IMR-90 (cell line): Measurements from ENCODE around the gene USPL1. TPM values are rescaled to one million over a fixed set of nuclear protein-coding genes. Genes with fewer than 3 reads are reported as not detected.

Experiments
- ATAC-seq: fragments of 200-7000 bp; cut with Tn5 transposase; 2 replicates; pipeline ENCODE4 v1.9.1; 2020; ENCODE audit warnings: low read depth, mild to moderate bottlenecking, moderate library complexity
- BruUV-seq: library from RNA; stranded (reverse); fragments of 400-500 nt; replicated peaks from 2 replicates; lab custom pipeline; 2021; lab: Mats Ljungman, UMichigan
- CTCF ChIA-PET: fragments of 300-600 bp; formaldehyde crosslinking; extraction: SDS; loops from one replicate; lab custom pipeline; 2021; ENCODE audit warnings: antibody characterized with exemption; lab: Yijun Ruan, JAX
- POLR2A ChIA-PET: fragments of 300-600 bp; sonication (Branson Sonifier 250); formaldehyde crosslinking; loops from one replicate; lab custom pipeline; 2022; ENCODE audit warnings: antibody characterized with exemption; ENCODE audit not compliant: unreplicated experiment; lab: Charles Lee
- DNase-seq: peaks from one replicate; pipeline ENCODE4 v3.0.0; 2013
- H2AFZ ChIP-seq: replicated peaks from 2 replicates; pipeline ENCODE3; 2013; ENCODE audit warnings: low read length, mild to moderate bottlenecking; ENCODE audit not compliant: poor library complexity
- H2AK5ac ChIP-seq: 2 replicates; pipeline ENCODE4 v1.6.1; 2013; ENCODE audit warnings: low read depth, low read length, inconsistent platforms
- H2AK9ac ChIP-seq: replicated peaks from 2 replicates; pipeline ENCODE3; 2013; ENCODE audit warnings: mild to moderate bottlenecking, low read depth, low read length, moderate library complexity; ENCODE audit not compliant: poor library complexity
- H2BK120ac ChIP-seq: 2 replicates; pipeline ENCODE4 v1.6.1; 2013; ENCODE audit warnings: low read depth, low read length, inconsistent platforms
- H2BK15ac ChIP-seq: 3 replicates; pipeline ENCODE4 v1.6.1; 2013; ENCODE audit warnings: low read depth, low read length, inconsistent platforms
- H2BK20ac ChIP-seq: 2 replicates; pipeline ENCODE4 v1.6.1; 2013; ENCODE audit warnings: low read depth, mild to moderate bottlenecking, inconsistent platforms, low read length, moderate library complexity
- H2BK5ac ChIP-seq: 2 replicates; pipeline ENCODE4 v1.6.1; 2013; ENCODE audit warnings: mild to moderate bottlenecking, low read depth, low read length, inconsistent platforms; ENCODE audit not compliant: poor library complexity, severe bottlenecking
- H3K14ac ChIP-seq: replicated peaks from 2 replicates; pipeline ENCODE4 v1.6.1; 2013; ENCODE audit warnings: low read depth, low read length, inconsistent platforms
- H3K18ac ChIP-seq: 2 replicates; pipeline ENCODE4 v1.6.1; 2013; ENCODE audit warnings: low read depth, low read length, control low read depth
- H3K23ac ChIP-seq: 2 replicates; pipeline ENCODE4 v1.6.1; 2013; ENCODE audit warnings: low read depth, low read length, inconsistent platforms
- H3K27ac ChIP-seq: 2 replicates; pipeline ENCODE4 v1.5.1; 2013; ENCODE audit warnings: mild to moderate bottlenecking, control low read depth, low read length; ENCODE audit not compliant: insufficient read depth
- H3K27me3 ChIP-seq: 2 replicates; pipeline ENCODE4 v1.6.1; 2013; ENCODE audit warnings: low read length; ENCODE audit not compliant: control insufficient read depth, insufficient read depth
- H3K36me3 ChIP-seq: 2 replicates; pipeline ENCODE4 v1.6.1; 2013; ENCODE audit warnings: low read length, mixed read lengths; ENCODE audit not compliant: control insufficient read depth, insufficient read depth
- H3K4ac ChIP-seq: 2 replicates; pipeline ENCODE4 v1.6.1; 2013; ENCODE audit warnings: low read depth, low read length, inconsistent platforms
- H3K4me1 ChIP-seq: 2 replicates; pipeline ENCODE4 v1.6.1; 2013; ENCODE audit warnings: low read length, mixed read lengths; ENCODE audit not compliant: control insufficient read depth, insufficient read depth
- H3K4me2 ChIP-seq: 2 replicates; pipeline ENCODE4 v1.6.1; 2013; ENCODE audit warnings: low read depth, mild to moderate bottlenecking, control low read depth, low read length, moderate library complexity
- H3K4me3 ChIP-seq: 2 replicates; pipeline ENCODE4 v1.5.1; 2013; ENCODE audit warnings: low read depth, mild to moderate bottlenecking, control low read depth, low read length, moderate library complexity; ENCODE audit not compliant: insufficient read depth
- H3K56ac ChIP-seq: 2 replicates; pipeline ENCODE4 v1.6.1; 2013; ENCODE audit warnings: low read length, inconsistent platforms; ENCODE audit not compliant: insufficient read depth; ENCODE audit errors: extremely low read depth
- H3K79me1 ChIP-seq, 2 experiments: 2 replicates each; pipeline ENCODE4 v1.6.1; 2013; ENCODE audit warnings: low read length in 2 of 2, inconsistent platforms in 1 of 2, low read depth in 1 of 2
- H3K9ac ChIP-seq: 2 replicates; pipeline ENCODE4 v1.6.1; 2013; ENCODE audit warnings: low read depth, low read length, control low read depth
- H3K9me1 ChIP-seq: 2 replicates; pipeline ENCODE4 v1.6.1; 2013; ENCODE audit warnings: low read length, inconsistent platforms; ENCODE audit not compliant: insufficient read depth
- H3K9me3 ChIP-seq: 2 replicates; pipeline ENCODE4 v1.6.1; 2013; ENCODE audit warnings: low read length; ENCODE audit not compliant: control insufficient read depth, insufficient read depth
- H4K20me1 ChIP-seq: 2 replicates; pipeline ENCODE4 v1.6.1; 2013; ENCODE audit warnings: low read length, inconsistent platforms; ENCODE audit not compliant: insufficient read depth
- H4K5ac ChIP-seq: 2 replicates; pipeline ENCODE4 v1.6.1; 2013; ENCODE audit warnings: mild to moderate bottlenecking, low read depth, low read length, control low read depth
- H4K8ac ChIP-seq, 2 experiments: 2 replicates each; pipeline ENCODE4 v1.6.1; 2013; ENCODE audit warnings: low read depth in 2 of 2, low read length in 2 of 2, control low read depth in 1 of 2, inconsistent platforms in 1 of 2
- H4K91ac ChIP-seq: 2 replicates; pipeline ENCODE4 v1.6.1; 2013; ENCODE audit warnings: low read depth, low read length, inconsistent platforms; ENCODE audit not compliant: insufficient read depth
- BHLHE40 ChIP-seq: fragments of 150-350 bp; IDR thresholded peaks from 2 replicates; pipeline ENCODE4 v1.6.1; 2016; ENCODE audit warnings: mild to moderate bottlenecking, low read depth, low read length
- CEBPB ChIP-seq: IDR thresholded peaks from 2 replicates; pipeline ENCODE4 v1.6.1; 2012; ENCODE audit warnings: low read depth, low read length, improper control_type of control experiment
- MAFK ChIP-seq: IDR thresholded peaks from 2 replicates; pipeline ENCODE4 v1.6.1; 2012; ENCODE audit warnings: low read depth, low read length, improper control_type of control experiment
- NFE2L2 ChIP-seq: fragments of 150-350 bp; IDR thresholded peaks from 2 replicates; pipeline ENCODE4 v1.6.1; 2016; ENCODE audit warnings: low read depth, mild to moderate bottlenecking, low read length
- POLR2A ChIP-seq: IDR thresholded peaks from 2 replicates; pipeline ENCODE4 v1.6.1; 2012; ENCODE audit warnings: mild to moderate bottlenecking, low read depth, low read length
- RAD21 ChIP-seq: IDR thresholded peaks from 2 replicates; pipeline ENCODE4 v1.6.1; 2012; ENCODE audit warnings: low read length, improper control_type of control experiment
- RCOR1 ChIP-seq: IDR thresholded peaks from 2 replicates; pipeline ENCODE4 v1.6.1; 2012; ENCODE audit warnings: mild to moderate bottlenecking, low read length, improper control_type of control experiment; ENCODE audit not compliant: insufficient replicate concordance
- RFX5 ChIP-seq: IDR thresholded peaks from 2 replicates; pipeline ENCODE4 v1.8.0; 2012; ENCODE audit warnings: low read depth, mild to moderate bottlenecking, low read length, moderate library complexity
- whole genome bisulfite sequencing, 2 experiments: methylation state at CpG; one replicate each; pipeline versions ENCODE4 v1.1.5 to v1.1.7; 2013; ENCODE audit warnings: missing lambda C conversion rate in 2 of 2; ENCODE audit not compliant: insufficient read length in 1 of 2; ENCODE audit errors: extremely low coverage in 2 of 2; 5-methylcytosine and 5-hydroxymethylcytosine counted together
- dilution Hi-C: fragments of 300-500 bp; cut with HindIII; formaldehyde crosslinking; loops from one replicate; pipeline ENCODE4 v1.14.3; 2018; ENCODE audit warnings: low sequenced_read_pairs; ENCODE audit not compliant: unreplicated experiment
- in situ Hi-C: fragments of 300-500 bp; cut with MboI; formaldehyde crosslinking; loops from 3 replicates; pipeline ENCODE4 v1.14.3; 2019; ENCODE audit warnings: low sequenced_read_pairs, inconsistent platforms, mixed read lengths
- intact Hi-C: fragments of 100-400 bp; cut with micrococcal nuclease; formaldehyde crosslinking; loops from 2 replicates; pipeline ENCODE4 v1.10.0; 2022
- polyA plus RNA-seq, 3 experiments: library from polyadenylated mRNA; depleted of rRNA; stranded (reverse); fragments of >200 nt; gene quantifications; 2 replicates each; pipeline ENCODE4 v1.2.3, GENCODE V29; 2012; ENCODE audit warnings: low replicate concordance in 1 of 3
- total RNA-seq: library from RNA; depleted of rRNA; stranded (reverse); fragments of >200 nt; gene quantifications from 2 replicates; pipeline ENCODE4 v1.2.3, GENCODE V29; 2012
- TF ChIP-seq, protein P1 (sequence below): conservative IDR thresholded peaks from 2 replicates; pipeline ENCODE4 v1.5.1; 2012; ENCODE audit warnings: mild to moderate bottlenecking, low read depth, low read length, improper control_type of control experiment
- TF ChIP-seq, protein P2 (sequence below): fragments of 150-350 bp; IDR thresholded peaks from 2 replicates; pipeline ENCODE4 v1.6.1; 2017; ENCODE audit warnings: mild to moderate bottlenecking, antibody characterized with exemption, low read length, low read depth

Gene USPL1
- total and polyA plus RNA-seq, 2 of the 4 experiments (the other 2 are of a cell fraction): 12.1 to 15.4 TPM

DNA sequence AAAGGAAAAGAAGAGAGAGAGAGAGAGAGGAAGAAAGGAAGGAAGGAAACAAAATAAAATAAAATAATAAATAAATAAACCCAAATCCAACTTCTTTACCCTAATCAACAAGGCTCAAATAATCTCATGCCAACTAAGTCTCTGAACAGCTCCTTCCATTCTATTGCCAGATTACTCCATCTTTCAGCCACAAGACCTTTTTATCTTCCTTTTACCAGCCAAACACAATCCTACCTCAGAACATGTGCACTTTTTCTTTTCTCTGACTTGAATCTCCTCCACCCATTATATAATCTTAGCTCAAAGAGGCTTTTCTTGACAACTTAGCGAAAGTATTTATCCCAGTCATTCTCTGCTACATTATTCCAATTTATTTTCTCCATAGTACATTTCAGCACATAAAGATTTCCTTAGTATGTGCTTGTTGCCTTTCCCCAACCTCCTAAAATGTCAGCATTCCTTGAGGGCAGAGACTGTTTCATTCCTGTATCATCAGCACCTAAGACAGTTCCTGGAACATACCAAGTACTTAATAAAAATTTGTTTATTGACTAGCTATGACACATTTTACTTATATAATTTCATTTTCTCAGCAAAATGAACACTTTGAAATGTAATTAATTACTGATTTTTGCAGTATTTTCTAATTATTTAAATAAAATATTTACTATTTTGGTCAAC is 33.5 kb upstream of the USPL1 start:
- 100% methylated on average over 1 of the region's 1 CpG; no CpG with 5 or more reads in 1 of the 2 experiments for WGBS, 2 experiments
- CTCF ChIA-PET: no interaction called here

More for the DNA sequence above, 33.5 kb upstream of the USPL1 start:
- no peak overlapping the region for H4K5ac ChIP-seq
- H3K56ac ChIP-seq: no peak overlapping the region
- no peak overlapping the region for H2AK9ac ChIP-seq
- H3K4ac ChIP-seq: no peak overlapping the region
- intact Hi-C loops: no loop called here
- no peaks in the 10 kb centered on the region for H3K4me1 ChIP-seq
- POLR2A ChIA-PET: no interaction called here
- no peak overlapping the region for H4K91ac ChIP-seq
- H3K36me3 ChIP-seq: no peaks in the 10 kb centered on the region
- H2BK5ac ChIP-seq: no peak overlapping the region
- no peak overlapping the region for H2BK15ac ChIP-seq
- no peak overlapping the region for H3K14ac ChIP-seq
- H3K27me3 ChIP-seq: no peaks in the 10 kb centered on the region
- ATAC-seq (no peak), DNase-seq (no peak)
- dilution Hi-C loops: no loop called here
- no peak overlapping the region for H2AFZ ChIP-seq
- no peak overlapping the region for H2AK5ac ChIP-seq
- TF ChIP-seq POLR2A: no peak
- TF ChIP-seq CEBPB: no peak
- TF ChIP-seq, protein P1, sequence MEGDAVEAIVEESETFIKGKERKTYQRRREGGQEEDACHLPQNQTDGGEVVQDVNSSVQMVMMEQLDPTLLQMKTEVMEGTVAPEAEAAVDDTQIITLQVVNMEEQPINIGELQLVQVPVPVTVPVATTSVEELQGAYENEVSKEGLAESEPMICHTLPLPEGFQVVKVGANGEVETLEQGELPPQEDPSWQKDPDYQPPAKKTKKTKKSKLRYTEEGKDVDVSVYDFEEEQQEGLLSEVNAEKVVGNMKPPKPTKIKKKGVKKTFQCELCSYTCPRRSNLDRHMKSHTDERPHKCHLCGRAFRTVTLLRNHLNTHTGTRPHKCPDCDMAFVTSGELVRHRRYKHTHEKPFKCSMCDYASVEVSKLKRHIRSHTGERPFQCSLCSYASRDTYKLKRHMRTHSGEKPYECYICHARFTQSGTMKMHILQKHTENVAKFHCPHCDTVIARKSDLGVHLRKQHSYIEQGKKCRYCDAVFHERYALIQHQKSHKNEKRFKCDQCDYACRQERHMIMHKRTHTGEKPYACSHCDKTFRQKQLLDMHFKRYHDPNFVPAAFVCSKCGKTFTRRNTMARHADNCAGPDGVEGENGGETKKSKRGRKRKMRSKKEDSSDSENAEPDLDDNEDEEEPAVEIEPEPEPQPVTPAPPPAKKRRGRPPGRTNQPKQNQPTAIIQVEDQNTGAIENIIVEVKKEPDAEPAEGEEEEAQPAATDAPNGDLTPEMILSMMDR: no peak
- TF ChIP-seq NFE2L2: no peak
- TF ChIP-seq BHLHE40: no peak
- TF ChIP-seq RCOR1: no peak
- TF ChIP-seq MAFK: no peak
- TF ChIP-seq, protein P2, sequence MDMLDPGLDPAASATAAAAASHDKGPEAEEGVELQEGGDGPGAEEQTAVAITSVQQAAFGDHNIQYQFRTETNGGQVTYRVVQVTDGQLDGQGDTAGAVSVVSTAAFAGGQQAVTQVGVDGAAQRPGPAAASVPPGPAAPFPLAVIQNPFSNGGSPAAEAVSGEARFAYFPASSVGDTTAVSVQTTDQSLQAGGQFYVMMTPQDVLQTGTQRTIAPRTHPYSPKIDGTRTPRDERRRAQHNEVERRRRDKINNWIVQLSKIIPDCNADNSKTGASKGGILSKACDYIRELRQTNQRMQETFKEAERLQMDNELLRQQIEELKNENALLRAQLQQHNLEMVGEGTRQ: no peak
- TF ChIP-seq RAD21: no peak
- no peak for TF ChIP-seq RFX5
- H3K9me3 ChIP-seq: no peaks in the 10 kb centered on the region
- no peak overlapping the region for H3K18ac ChIP-seq
- H3K9me1 ChIP-seq: peaks cover 3% of the 10 kb centered on the region; the same call in 1 of the 2 replicates
- H3K4me2 ChIP-seq: no peak overlapping the region
- H3K23ac ChIP-seq: no peak overlapping the region
- no peaks in the 10 kb centered on the region for H4K20me1 ChIP-seq
- no TSS peak for BruUV-seq
- no peak overlapping the region for H2BK20ac ChIP-seq
- H3K79me1 ChIP-seq: no peaks in the 10 kb centered on the region; a peak in 1 of 4 replicates
- H3K27ac ChIP-seq: no peak overlapping the region
- H3K4me3 ChIP-seq: no peak overlapping the region
- no peak overlapping the region for H2BK120ac ChIP-seq
- no peak overlapping the region for H3K9ac ChIP-seq
- in situ Hi-C loops: no loop called here
- H4K8ac ChIP-seq: no peak overlapping the region
